ENCODE data around the gene MCF2L.

MCF2L gene

GRCh38 chr13:113099142-113099541, 130.1 kb downstream of the MCF2L start:
- TF ChIP-seq REST (IDR thresholded peaks at IDR 0.05; ENCODE audit: insufficient read depth in 1 of 2, low read depth in 2 of 2, low read length in 2 of 2): no peak
- TF ChIP-seq FOXP2 (optimal IDR thresholded peaks at IDR 0.05; ENCODE audit: borderline replicate concordance, extremely low read depth, extremely low read length, insufficient read depth): no peak
- no peak for TF ChIP-seq POLR2AphosphoS5 (IDR thresholded peaks at IDR 0.05; ENCODE audit: low read depth, low read length)
- TF ChIP-seq SIN3A (IDR thresholded peaks at IDR 0.05; ENCODE audit: borderline replicate concordance, insufficient read depth, low read length): no peak
- TF ChIP-seq TAF1 (IDR thresholded peaks at IDR 0.05; ENCODE audit: borderline replicate concordance, insufficient read depth, low read length): no peak

GRCh38 chr13:113102727-113103126, 133.7 kb downstream of the MCF2L start:
- TF ChIP-seq TAF1 (IDR thresholded peaks at IDR 0.05; ENCODE audit: borderline replicate concordance, insufficient read depth, low read length) (no peak), FOXP2 (optimal IDR thresholded peaks at IDR 0.05; ENCODE audit: borderline replicate concordance, extremely low read depth, extremely low read length, insufficient read depth) (no peak), POLR2AphosphoS5 (IDR thresholded peaks at IDR 0.05; ENCODE audit: low read depth, low read length) (no peak), SIN3A (IDR thresholded peaks at IDR 0.05; ENCODE audit: borderline replicate concordance, insufficient read depth, low read length) (no peak), REST (IDR thresholded peaks at IDR 0.05; ENCODE audit: insufficient read depth in 1 of 2, low read depth in 2 of 2, low read length in 2 of 2) (no peak)

GRCh38 chr13:113103646-113104045, 134.6 kb downstream of the MCF2L start:
- TF ChIP-seq TAF1 (IDR thresholded peaks at IDR 0.05; ENCODE audit: borderline replicate concordance, insufficient read depth, low read length) (no peak), FOXP2 (optimal IDR thresholded peaks at IDR 0.05; ENCODE audit: borderline replicate concordance, extremely low read depth, extremely low read length, insufficient read depth) (no peak)

GRCh38 chr13:113105032-113105920, 136.3 kb downstream of the MCF2L start, which contains the start of gene F7:
F7 (plus strand) TSS chr13:113105791; CDS start chr13:113105842, 51 bp downstream.
- TF ChIP-seq FOXP2 (optimal IDR thresholded peaks at IDR 0.05; ENCODE audit: borderline replicate concordance, extremely low read depth, extremely low read length, insufficient read depth) (no peak), TAF1 (IDR thresholded peaks at IDR 0.05; ENCODE audit: borderline replicate concordance, insufficient read depth, low read length) (no peak), SIN3A (IDR thresholded peaks at IDR 0.05; ENCODE audit: borderline replicate concordance, insufficient read depth, low read length) (no peak), POLR2AphosphoS5 (IDR thresholded peaks at IDR 0.05; ENCODE audit: low read depth, low read length) (no peak), REST (IDR thresholded peaks at IDR 0.05; ENCODE audit: insufficient read depth in 1 of 2, low read depth in 2 of 2, low read length in 2 of 2) (no peak)

GRCh38 chr13:113105921-113106452, 137.0 kb downstream of the MCF2L start:
- no peak for TF ChIP-seq SIN3A (IDR thresholded peaks at IDR 0.05; ENCODE audit: borderline replicate concordance, insufficient read depth, low read length)
- no peak for TF ChIP-seq REST (IDR thresholded peaks at IDR 0.05; ENCODE audit: insufficient read depth in 1 of 2, low read depth in 2 of 2, low read length in 2 of 2)
- TF ChIP-seq TAF1 (IDR thresholded peaks at IDR 0.05; ENCODE audit: borderline replicate concordance, insufficient read depth, low read length): no peak
- no peak for TF ChIP-seq POLR2AphosphoS5 (IDR thresholded peaks at IDR 0.05; ENCODE audit: low read depth, low read length)
- no peak for TF ChIP-seq FOXP2 (optimal IDR thresholded peaks at IDR 0.05; ENCODE audit: borderline replicate concordance, extremely low read depth, extremely low read length, insufficient read depth)
